H9 (cell line): ENCODE results near the gene SLC4A5. TPM values are rescaled to one million over a fixed set of nuclear protein-coding genes. Genes with fewer than 3 reads are reported as not detected.

Experiments used
- DNase-seq: peaks from one replicate; pipeline ENCODE4 v3.0.0-alpha.2; 2017
- H2AFZ ChIP-seq: one replicate; pipeline ENCODE4 v1.6.1; 2013; ENCODE audit warnings: mild to moderate bottlenecking, low read length, control low read depth, moderate library complexity
- H2AK5ac ChIP-seq: 2 replicates; pipeline ENCODE4 v1.6.1; 2013; ENCODE audit warnings: low read length, control low read depth, mixed read lengths; ENCODE audit not compliant: insufficient read length
- H2BK120ac ChIP-seq: one replicate; pipeline ENCODE4 v1.6.1; 2013; ENCODE audit warnings: low read depth, mild to moderate bottlenecking, low read length, control low read depth, inconsistent platforms; ENCODE audit not compliant: poor library complexity, severe bottlenecking
- H2BK12ac ChIP-seq: 2 replicates; pipeline ENCODE4 v1.6.1; 2013; ENCODE audit warnings: low read length, control low read depth, mixed read lengths, low read depth; ENCODE audit not compliant: insufficient read length
- H2BK15ac ChIP-seq: 2 replicates; pipeline ENCODE4 v1.6.1; 2013; ENCODE audit warnings: low read depth, low read length, control low read depth
- H2BK20ac ChIP-seq: one replicate; pipeline ENCODE4 v1.6.1; 2013; ENCODE audit warnings: low read depth, mild to moderate bottlenecking, low read length, control low read depth, inconsistent platforms; ENCODE audit not compliant: poor library complexity, severe bottlenecking
- H2BK5ac ChIP-seq: 2 replicates; pipeline ENCODE4 v1.6.1; 2013; ENCODE audit warnings: low read length, control low read depth, mixed read lengths; ENCODE audit not compliant: insufficient read length
- H3K14ac ChIP-seq: 2 replicates; pipeline ENCODE4 v1.6.1; 2013; ENCODE audit warnings: low read length, control low read depth; ENCODE audit not compliant: insufficient read depth
- H3K18ac ChIP-seq: 2 replicates; pipeline ENCODE4 v1.6.1; 2013; ENCODE audit warnings: low read depth, mild to moderate bottlenecking, mixed read lengths, low read length, control low read depth; ENCODE audit not compliant: insufficient read length
- H3K23ac ChIP-seq: 2 replicates; pipeline ENCODE4 v1.6.1; 2013; ENCODE audit warnings: low read length, control low read depth, mixed read lengths, low read depth; ENCODE audit not compliant: insufficient read length
- H3K23me2 ChIP-seq: 2 replicates; pipeline ENCODE4 v1.6.1; 2013; ENCODE audit warnings: low read depth, mild to moderate bottlenecking, mixed read lengths, low read length, control low read depth; ENCODE audit not compliant: insufficient read length, poor library complexity, severe bottlenecking
- H3K27ac ChIP-seq: 2 replicates; pipeline ENCODE4 v1.5.1; 2013; ENCODE audit warnings: low read length, control low read depth, mixed read lengths, low read depth; ENCODE audit not compliant: insufficient read length
- H3K27me3 ChIP-seq: 2 replicates; pipeline ENCODE4 v1.6.1; 2013; ENCODE audit warnings: low read length, control low read depth, inconsistent platforms; ENCODE audit not compliant: insufficient read depth
- H3K4ac ChIP-seq: 2 replicates; pipeline ENCODE4 v1.6.1; 2013; ENCODE audit warnings: low read depth, mild to moderate bottlenecking, control low read depth, inconsistent platforms, low read length, moderate library complexity
- H3K4me1 ChIP-seq: 2 replicates; pipeline ENCODE4 v1.6.1; 2013; ENCODE audit warnings: low read length, control low read depth, inconsistent platforms; ENCODE audit not compliant: insufficient read depth
- H3K4me2 ChIP-seq: 2 replicates; pipeline ENCODE4 v1.6.1; 2013; ENCODE audit warnings: low read length, control low read depth, mixed read lengths; ENCODE audit not compliant: insufficient read length, insufficient read depth
- H3K56ac ChIP-seq: 2 replicates; pipeline ENCODE4 v1.6.1; 2013; ENCODE audit warnings: low read depth, mild to moderate bottlenecking, mixed read lengths, low read length, control low read depth; ENCODE audit not compliant: insufficient read length
- H3K79me1 ChIP-seq: 2 replicates; pipeline ENCODE4 v1.6.1; 2013; ENCODE audit warnings: low read depth, mild to moderate bottlenecking, moderate library complexity, low read length, control low read depth, inconsistent platforms; ENCODE audit not compliant: insufficient read depth, poor library complexity, severe bottlenecking
- H3K79me2 ChIP-seq: 2 replicates; pipeline ENCODE4 v1.6.1; 2013; ENCODE audit warnings: low read length, control low read depth, inconsistent platforms; ENCODE audit not compliant: insufficient read depth
- H3K9ac ChIP-seq: 2 replicates; pipeline ENCODE4 v1.6.1; 2013; ENCODE audit warnings: low read length, control low read depth, mixed read lengths; ENCODE audit not compliant: insufficient read length; ENCODE audit errors: extremely low read depth
- H3K9me3 ChIP-seq: one replicate; pipeline ENCODE4 v1.6.1; 2013; ENCODE audit warnings: low read depth, low read length, inconsistent platforms; ENCODE audit not compliant: control insufficient read depth
- H3T11ph ChIP-seq: one replicate; pipeline ENCODE4 v1.6.1; 2013; ENCODE audit warnings: mild to moderate bottlenecking, low read length, control low read depth, inconsistent platforms
- H4K20me1 ChIP-seq: one replicate; pipeline ENCODE4 v1.6.1; 2013; ENCODE audit not compliant: control insufficient read depth, insufficient read length, insufficient read depth
- H4K5ac ChIP-seq: 2 replicates; pipeline ENCODE4 v1.6.1; 2013; ENCODE audit warnings: low read depth, mild to moderate bottlenecking, mixed read lengths, low read length, control low read depth; ENCODE audit not compliant: insufficient read length
- H4K8ac ChIP-seq: replicated peaks from 2 replicates; pipeline ENCODE4 v1.6.1; 2013; ENCODE audit warnings: low read length, control low read depth, mixed read lengths, low read depth; ENCODE audit not compliant: insufficient read length
- H4K91ac ChIP-seq: 2 replicates; pipeline ENCODE4 v1.6.1; 2013; ENCODE audit warnings: low read depth, mild to moderate bottlenecking, moderate library complexity, mixed read lengths, low read length, control low read depth; ENCODE audit not compliant: insufficient read length
- H3K27ac Mint-ChIP-seq, 3 experiments: 2 replicates in 2 of 3; 3 replicates in 1 of 3; pipeline ENCODE4 v1.8.0; 2020 to 2021; ENCODE audit warnings: mixed read lengths in 3 of 3, mild to moderate bottlenecking in 1 of 3, moderate library complexity in 1 of 3
- H3K27me3 Mint-ChIP-seq: 2 replicates; pipeline ENCODE4 v1.8.0; 2021; ENCODE audit warnings: low read depth, mild to moderate bottlenecking, moderate library complexity, mixed read lengths
- H3K36me3 Mint-ChIP-seq, 3 experiments: 2 replicates in 2 of 3; 3 replicates in 1 of 3; pipeline ENCODE4 v1.8.0; 2020 to 2021; ENCODE audit warnings: low read depth in 3 of 3, mixed read lengths in 3 of 3; ENCODE audit not compliant: insufficient read depth in 1 of 3
- H3K4me1 Mint-ChIP-seq, 2 experiments: 2 replicates each; pipeline ENCODE4 v1.8.0; 2020; ENCODE audit warnings: mixed read lengths in 2 of 2
- H3K4me3 Mint-ChIP-seq, 2 experiments: 2 replicates in 1 of 2; 3 replicates in 1 of 2; pipeline ENCODE4 v1.8.0; 2020 to 2021; ENCODE audit warnings: mild to moderate bottlenecking in 2 of 2, mixed read lengths in 2 of 2, moderate library complexity in 1 of 2
- H3K9me3 Mint-ChIP-seq, 2 experiments: 2 replicates in 1 of 2; 3 replicates in 1 of 2; pipeline ENCODE4 v1.8.0; 2020; ENCODE audit warnings: mild to moderate bottlenecking in 2 of 2, mixed read lengths in 2 of 2, moderate library complexity in 1 of 2
- CTCF ChIP-seq: fragments of 200-600 bp; sonication (generic); conservative IDR thresholded peaks from 3 replicates; pipeline ENCODE4 v1.8.0; 2021; ENCODE audit warnings: antibody characterized with exemption, mild to moderate bottlenecking
- WGBS: extraction: QIAGEN DNeasy Blood & Tissue Kit; methylation state at CpG from one replicate; pipeline ENCODE4 v1.1.7; 2013; ENCODE audit warnings: missing lambda C conversion rate, low lambda C conversion rate, mixed read lengths; ENCODE audit not compliant: insufficient read length; ENCODE audit errors: extremely low coverage; 5-methylcytosine and 5-hydroxymethylcytosine counted together
- total RNA-seq: library from RNA; stranded (reverse); gene quantifications from 2 replicates; pipeline ENCODE4 v1.2.1, GENCODE V29; 2021

Gene SLC4A5
- total RNA-seq, 1 experiment from 2014 or later = 0.50 TPM

- no peaks in the 10 kb centered on the region for H3K27me3 ChIP-seq
- no peak overlapping the region for H3K23ac ChIP-seq
- H2BK20ac ChIP-seq = no peak overlapping the region
- no peak overlapping the region for H3K9ac ChIP-seq
- TF ChIP-seq CTCF = no peak
- no peaks in the 10 kb centered on the region for H3K9me3 ChIP-seq
- no peaks in the 10 kb centered on the region for H3K4me1 ChIP-seq
- no peaks in the 10 kb centered on the region for H3K79me1 ChIP-seq
- H4K5ac ChIP-seq = no peak overlapping the region
- H2AK5ac ChIP-seq = no peak overlapping the region
- H3K27ac ChIP-seq = no peak overlapping the region
- no peak overlapping the region for H2AFZ ChIP-seq
- DNase-seq = no peak
- H4K91ac ChIP-seq = no peak overlapping the region
- no peak overlapping the region for H4K8ac ChIP-seq
- no peak overlapping the region for H3K18ac ChIP-seq
- Mint-ChIP-seq H3K27me3 (peaks cover 5% of the 10 kb centered on the region), H3K36me3 (peaks cover 0 to 1% (median 0%) of the 10 kb centered on the region in 3 experiments; a peak in 1 of 7 replicates), H3K4me1 (peaks cover 0 to 3% of the 10 kb centered on the region in 2 experiments; a peak in 1 of 4 replicates), H3K27ac (no peak overlapping the region; a peak in 1 of 7 replicates), H3K9me3 (peaks cover 1 to 21% of the 10 kb centered on the region in 2 experiments; a peak in 4 of 5 replicates), H3K4me3 (no peak overlapping the region)
- no peak overlapping the region for H2BK120ac ChIP-seq
- WGBS = no CpG with 5 or more reads among the region's 7 CpGs
- no peak overlapping the region for H3K4me2 ChIP-seq
- H3K79me2 ChIP-seq = no peaks in the 10 kb centered on the region
- no peak overlapping the region for H3T11ph ChIP-seq
- no peak overlapping the region for H2BK15ac ChIP-seq
- H2BK12ac ChIP-seq = no peak overlapping the region
- no peak overlapping the region for H2BK5ac ChIP-seq
- no peak overlapping the region for H3K56ac ChIP-seq
- no peak overlapping the region for H3K14ac ChIP-seq
- H3K23me2 ChIP-seq = peaks cover 4% of the 10 kb centered on the region
- no peak overlapping the region for H3K4ac ChIP-seq
- H4K20me1 ChIP-seq = no peaks in the 10 kb centered on the region
These were observed 38.7 kb downstream of the SLC4A5 start for GRCh38 chr2:74304332-74305148.
